H54 (cell line): ENCODE data around the gene MAIP1.

ENCODE experiments used
- DNase-seq: peaks from one replicate; pipeline ENCODE4 v3.0.0; 2011; ENCODE audit warnings: low spot score, mixed read lengths; ENCODE audit not compliant: insufficient read length
- FAIRE-seq: peaks from 3 replicates; lab custom pipeline; 2011; peaks lifted over from hg19 to GRCh38; lab: Jason Lieb, UNC
- POLR2A ChIP-seq: IDR thresholded peaks from 2 replicates; pipeline ENCODE4 v1.6.1; 2011; ENCODE audit warnings: low read depth, mild to moderate bottlenecking, low read length

The MAIP1 gene

DNA sequence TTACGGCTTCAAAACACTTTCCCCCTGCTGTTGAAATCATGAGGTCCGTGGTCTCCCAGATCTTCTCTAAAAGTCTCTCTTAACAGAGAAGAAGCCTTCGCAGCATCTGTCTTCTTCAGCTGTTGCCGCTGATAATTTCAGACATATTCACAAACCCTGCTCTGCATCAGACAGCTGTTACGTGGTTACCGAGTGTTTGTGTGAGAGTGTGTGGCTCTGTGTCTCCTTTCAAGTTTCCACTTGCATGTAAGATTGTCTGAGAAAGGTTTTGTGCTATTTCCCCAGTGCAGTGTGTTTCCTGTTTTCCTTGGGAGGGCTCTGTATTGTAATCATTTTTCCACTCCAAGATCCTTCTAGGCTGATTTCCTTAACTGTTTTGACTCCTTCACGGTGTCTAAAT, 32.8 kb downstream of the MAIP1 start:
- DNase-seq (no peak), FAIRE-seq (no peak)

DNA sequence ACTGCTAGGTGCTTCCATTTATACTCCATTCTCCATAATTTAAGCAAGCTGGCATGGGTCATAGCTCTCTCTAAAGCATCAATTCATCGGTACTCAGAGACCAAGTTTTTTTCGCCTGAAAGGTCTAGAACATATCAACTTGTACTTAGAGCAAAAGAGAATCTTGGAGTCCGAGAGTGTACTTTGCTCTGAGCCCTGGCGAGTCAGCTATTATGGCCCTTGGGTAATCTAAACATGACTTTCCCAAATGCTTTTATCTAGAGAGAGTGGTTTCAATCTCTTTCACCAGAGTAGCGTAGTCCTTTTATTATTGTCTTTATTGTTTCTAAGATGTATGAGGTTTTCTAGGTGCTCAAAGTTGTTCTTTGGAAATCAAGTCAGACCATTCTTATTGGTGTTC, 34.4 kb downstream of the MAIP1 start:
- DNase-seq (no peak), FAIRE-seq (no peak)
- no peak for TF ChIP-seq POLR2A

More for the DNA sequence above, 32.8 kb downstream of the MAIP1 start:
- TF ChIP-seq POLR2A = no peak

DNA sequence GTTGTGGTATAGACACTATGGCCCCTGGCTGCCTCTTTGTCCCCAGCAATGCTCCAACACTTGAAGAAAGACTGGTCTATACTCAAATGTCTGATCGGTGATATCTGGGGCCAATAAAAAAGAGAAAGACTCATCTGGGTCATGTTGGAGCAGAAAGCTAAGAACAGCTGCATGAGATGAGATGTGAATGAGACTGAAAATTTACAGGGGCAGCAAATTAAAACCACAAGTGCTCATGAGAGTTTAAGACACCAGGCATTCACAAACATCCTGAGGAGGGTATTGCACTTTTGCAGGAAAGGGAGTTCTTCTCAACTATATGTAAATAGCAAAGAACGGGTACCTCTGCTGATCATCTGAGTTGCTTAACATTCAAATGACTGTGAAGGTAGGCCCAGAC, 36.3 kb downstream of the MAIP1 start:
- FAIRE-seq (no peak), DNase-seq (no peak)
- TF ChIP-seq POLR2A = no peak

DNA sequence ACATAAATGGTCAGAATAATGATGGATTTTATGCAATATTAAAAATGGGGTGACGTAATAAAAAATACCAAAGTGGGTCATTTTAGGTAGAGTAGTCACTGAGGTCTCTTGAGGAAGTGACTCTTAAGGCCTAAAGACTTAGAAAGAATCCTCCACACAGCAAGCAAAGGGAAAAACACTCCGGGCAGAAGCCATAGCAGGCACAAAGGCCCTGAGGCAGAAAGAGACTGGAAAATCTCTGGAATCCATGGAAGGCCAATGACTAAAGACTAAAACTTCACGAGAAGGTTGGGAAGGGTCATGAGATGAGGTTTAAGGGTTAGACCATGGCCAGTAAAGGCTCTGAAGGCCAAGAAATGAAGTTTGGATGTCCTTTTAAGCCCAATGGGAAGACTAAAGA, 36.9 kb downstream of the MAIP1 start:
- no peak for TF ChIP-seq POLR2A
- FAIRE-seq (no peak), DNase-seq (no peak)

DNA sequence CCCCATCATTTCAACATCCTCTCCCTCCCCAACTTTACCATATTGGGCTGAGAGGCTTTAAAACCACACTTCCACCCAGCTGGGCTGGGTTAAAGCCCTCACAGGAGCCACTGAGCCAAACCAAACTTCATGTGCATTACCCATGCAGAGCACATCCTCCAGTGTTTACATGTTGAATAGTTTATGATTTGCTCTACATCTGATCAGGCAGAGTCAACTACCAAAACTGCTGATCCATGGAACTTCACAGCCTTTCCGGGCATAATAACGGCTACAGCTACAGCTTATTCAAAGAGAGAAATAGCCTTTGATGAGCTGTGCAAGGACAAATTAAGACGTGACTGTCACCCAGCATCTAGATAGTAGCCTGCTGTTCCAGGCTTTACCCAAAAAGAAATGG, 39.0 kb downstream of the MAIP1 start:
- FAIRE-seq (no peak), DNase-seq (no peak)
- TF ChIP-seq POLR2A = no peak

DNA sequence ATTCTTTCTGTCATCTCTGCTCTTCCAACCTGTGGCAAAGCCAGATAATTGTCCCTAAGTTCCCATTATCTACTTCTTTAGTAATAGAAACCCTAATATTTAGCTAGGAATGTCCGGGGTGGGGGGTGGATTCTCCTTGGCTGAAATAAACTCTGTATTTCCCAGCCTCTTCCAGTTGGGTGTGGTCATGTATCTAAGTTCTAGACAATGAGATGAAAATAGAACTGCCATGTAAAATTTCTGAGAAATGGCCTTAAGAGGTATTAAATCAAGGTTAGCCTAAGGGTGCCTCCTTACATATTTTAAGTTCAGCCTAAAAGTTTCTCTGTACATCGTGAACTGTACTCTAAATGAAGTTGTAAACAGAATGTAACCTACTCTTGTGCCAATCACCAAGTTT, 39.5 kb downstream of the MAIP1 start:
- TF ChIP-seq POLR2A = no peak
- FAIRE-seq (no peak), DNase-seq (no peak)

DNA sequence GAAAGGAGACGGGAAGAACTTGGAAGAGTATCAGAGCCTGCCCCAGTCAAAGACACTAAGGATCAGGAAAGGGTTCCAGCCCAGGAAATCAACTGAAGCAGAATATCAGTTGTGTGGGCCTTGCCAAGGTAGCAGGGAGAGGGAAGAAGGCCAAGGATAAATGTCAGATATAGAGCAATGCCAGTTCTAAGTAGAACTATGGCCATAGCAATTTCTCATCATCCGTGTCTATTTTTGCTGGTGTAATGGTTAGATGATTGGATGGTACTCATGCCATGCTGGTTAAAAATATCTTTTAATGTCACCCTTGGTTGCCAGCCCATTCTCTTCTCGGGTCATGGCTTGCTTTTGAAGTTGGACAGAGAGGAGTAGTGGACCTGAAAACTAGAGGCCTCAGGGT, 41.9 kb downstream of the MAIP1 start:
- TF ChIP-seq POLR2A = no peak
- FAIRE-seq = no peak
- no peak for DNase-seq

DNA sequence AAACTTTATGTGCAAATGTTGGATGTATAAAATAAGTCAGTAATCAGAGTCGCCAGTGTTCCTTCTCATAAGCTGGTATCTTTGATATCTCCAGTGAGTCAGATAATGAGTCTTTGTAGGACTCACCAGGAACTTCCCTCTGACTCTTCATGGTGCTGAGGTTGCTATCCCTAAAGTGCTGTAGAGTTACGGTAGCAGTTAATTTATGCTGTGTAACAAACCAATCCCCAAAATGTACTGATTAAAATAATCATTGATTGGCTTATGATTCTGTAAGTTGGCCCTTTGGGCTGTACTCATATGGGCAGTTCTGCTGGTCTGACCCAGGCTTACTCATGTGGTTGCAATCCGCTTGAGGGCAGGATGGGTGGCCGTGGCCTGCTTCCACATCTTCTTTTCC, 43.8 kb downstream of the MAIP1 start:
- FAIRE-seq (no peak), DNase-seq (no peak)
- no peak for TF ChIP-seq POLR2A

DNA sequence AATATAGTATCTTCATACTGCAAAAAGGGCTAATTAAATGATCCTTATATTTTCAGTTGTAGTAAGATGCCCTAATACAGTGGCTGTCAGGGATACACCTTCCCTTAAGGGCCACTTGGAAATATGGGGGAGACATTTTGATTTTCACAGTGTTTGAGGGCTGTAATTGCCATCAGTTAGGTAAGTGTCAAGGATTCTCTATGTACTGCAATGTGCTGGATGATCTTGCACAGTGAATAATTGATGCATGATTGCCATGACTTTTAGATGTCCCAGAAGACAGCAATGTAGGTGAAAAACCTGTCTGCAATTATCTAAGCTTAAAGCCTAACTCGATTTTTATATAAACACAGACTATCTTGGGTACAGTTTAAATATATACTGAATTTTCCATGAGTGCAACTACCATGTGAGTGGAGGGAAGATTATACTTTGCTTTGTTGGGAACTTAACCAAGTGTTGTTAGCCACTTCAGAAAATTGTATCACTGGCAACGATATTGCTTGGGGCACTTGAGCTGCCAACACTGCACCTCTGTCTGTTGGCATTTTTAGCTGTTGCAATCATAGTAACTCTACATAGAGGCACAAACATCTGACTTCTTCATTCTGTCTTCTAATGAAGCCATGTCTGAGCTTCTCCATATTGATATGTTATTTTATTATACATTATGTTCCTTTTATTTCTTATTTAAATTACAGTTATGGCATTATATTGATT, 45.2 kb downstream of the MAIP1 start:
- no peak for TF ChIP-seq POLR2A
- FAIRE-seq (no peak), DNase-seq (no peak)

DNA sequence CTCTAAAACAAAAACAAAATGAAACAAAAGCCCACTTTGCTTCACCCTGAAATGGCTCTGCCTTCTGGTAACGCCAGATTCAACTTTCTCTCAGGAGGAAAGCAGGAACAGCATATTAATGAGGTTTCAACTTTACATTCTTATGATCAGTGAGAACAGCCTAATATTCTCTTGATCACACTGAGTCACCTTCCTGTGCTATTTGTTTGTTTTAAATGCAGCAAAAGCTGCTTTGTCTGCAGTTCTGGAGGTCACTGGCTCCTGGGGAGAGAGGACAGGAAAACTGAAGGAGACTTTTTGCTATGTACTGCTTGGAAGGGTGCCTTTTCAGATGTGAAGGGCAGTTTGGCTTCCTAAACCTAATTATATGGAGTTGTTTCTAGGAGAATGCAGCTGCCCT, 48.1 kb downstream of the MAIP1 start:
- FAIRE-seq (peak; percentile 45), DNase-seq (no peak)
- TF ChIP-seq POLR2A = no peak

DNA sequence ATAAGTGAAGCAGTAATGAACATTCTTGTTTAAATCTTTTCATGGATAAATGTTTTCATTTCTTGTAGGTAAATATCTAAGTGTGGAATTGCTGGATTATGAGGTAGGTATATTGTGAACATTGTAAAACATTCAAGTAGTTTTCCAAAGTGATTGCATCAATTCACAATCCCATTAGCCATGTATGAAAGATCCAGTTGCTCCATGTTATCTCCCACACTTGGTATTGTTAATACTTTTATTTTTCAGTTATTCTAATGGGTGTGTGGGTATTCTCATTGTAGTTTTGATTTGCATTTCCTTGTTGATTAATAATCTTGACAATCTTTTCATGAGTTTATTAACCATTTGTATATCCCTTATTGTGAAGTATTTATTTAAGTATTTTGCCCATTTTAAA, 50.3 kb downstream of the MAIP1 start:
- TF ChIP-seq POLR2A = no peak
- FAIRE-seq = no peak

DNA sequence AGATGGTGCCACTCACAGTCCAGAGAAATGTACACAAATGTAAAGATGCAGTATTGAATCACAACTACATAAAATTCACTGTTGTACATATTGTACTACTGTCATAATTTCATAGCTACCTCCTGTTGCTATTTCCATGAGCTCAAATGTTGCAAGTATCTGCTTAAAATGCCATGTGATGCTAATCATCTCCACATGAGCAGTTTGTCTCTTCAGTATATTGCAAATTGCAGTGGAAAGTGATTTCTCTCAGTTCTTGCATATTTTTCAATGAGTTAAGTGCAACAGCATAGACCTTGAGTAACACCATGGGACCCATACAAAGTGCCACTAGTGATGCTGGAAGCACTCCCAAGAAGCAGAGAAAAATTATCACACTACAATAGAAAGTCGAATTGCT, 51.9 kb downstream of the MAIP1 start:
- peak; percentile 20 for FAIRE-seq
- no peak for TF ChIP-seq POLR2A
- no peak for DNase-seq

More for the DNA sequence above, 50.3 kb downstream of the MAIP1 start:
- DNase-seq = no peak

DNA sequence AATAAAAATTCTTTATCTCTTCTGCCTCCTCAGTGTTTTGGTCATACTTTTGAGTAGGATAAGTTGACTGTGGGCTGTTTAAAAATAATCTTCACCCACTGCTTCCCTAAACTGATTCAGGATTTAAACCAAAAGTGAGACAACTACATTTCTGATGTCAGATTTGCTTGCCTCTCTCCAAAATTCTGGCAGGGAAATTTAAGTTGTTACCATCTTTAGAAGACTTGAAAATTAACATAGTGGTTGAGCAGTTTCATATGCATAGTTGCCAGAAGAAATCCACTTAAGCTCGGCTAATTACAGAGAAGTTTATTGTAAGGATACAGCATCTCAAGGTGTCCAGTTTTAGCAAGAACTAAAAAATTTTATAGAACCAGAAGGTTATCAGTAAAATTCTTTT, 57.0 kb downstream of the MAIP1 start:
- no peak for FAIRE-seq
- no peak for DNase-seq
- no peak for TF ChIP-seq POLR2A
